ENCODE results near the gene NPIPA8.
"Not testable (repeated sequence)": the region's sequence is repeated elsewhere in the genome, so short reads cannot be mapped to it uniquely, and the experiment has no call there.

NPIPA8 gene

DNA sequence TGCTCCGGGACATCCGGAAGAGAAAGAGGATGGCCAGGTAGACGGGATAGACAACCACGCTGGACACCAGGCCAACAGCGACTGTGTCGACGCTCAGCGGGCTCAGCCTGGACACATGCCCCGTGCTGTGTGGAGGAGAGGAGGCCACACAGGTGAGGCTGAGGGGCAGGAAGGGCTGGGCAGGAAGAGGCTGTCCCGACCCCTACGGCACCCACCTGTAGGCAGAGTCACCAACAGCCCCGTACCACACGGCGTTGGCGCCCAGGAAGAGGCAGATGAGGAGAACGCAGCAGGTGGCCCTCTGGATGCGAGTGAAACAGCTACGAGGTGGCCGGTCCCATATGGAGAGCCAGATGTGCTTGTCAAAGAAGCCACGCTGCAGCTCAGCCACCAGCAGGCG, at the start of gene NPIPA8:
NPIPA8 (minus strand) TSS at position 101 of the 400 bp plus-strand sequence. CDS start 4,074 bp downstream, outside the sequence.
- H3K4me3 Mint-ChIP-seq, H3K27ac Mint-ChIP-seq: not testable (repeated sequence)

DNA sequence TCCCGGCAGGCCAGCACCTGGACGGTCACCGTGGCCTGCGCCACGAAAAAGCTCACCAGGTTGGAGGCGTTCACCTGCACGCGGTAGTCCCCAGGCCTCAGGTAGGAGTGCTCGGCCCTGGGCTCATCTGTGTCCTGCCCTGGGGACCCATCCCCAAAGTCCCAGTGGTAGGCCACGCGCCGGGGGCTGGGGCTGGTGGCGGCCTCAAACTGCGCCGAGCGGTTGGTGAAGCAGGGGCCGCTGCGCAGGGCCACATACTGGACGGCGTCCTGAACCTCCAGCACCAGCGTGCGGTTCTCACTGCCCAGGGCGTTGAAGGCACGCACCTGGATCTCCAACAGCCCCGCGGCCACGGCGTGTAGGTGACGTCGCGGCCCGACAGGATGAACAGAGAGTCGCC, 48.7 kb upstream of the NPIPA8 start:
- H3K27ac Mint-ChIP-seq; H3K27me3 Mint-ChIP-seq (ENCODE audit: low read depth); H3K9me3 Mint-ChIP-seq; H3K36me3 Mint-ChIP-seq (ENCODE audit: low read depth); H3K4me3 Mint-ChIP-seq; H3K4me1 Mint-ChIP-seq (ENCODE audit: low read depth): not testable (repeated sequence)

More for the DNA sequence above, at the start of gene NPIPA8:
- H3K9me3 Mint-ChIP-seq; H3K36me3 Mint-ChIP-seq (ENCODE audit: low read depth); H3K4me1 Mint-ChIP-seq (ENCODE audit: low read depth); H3K27me3 Mint-ChIP-seq (ENCODE audit: low read depth): not testable (repeated sequence)

DNA sequence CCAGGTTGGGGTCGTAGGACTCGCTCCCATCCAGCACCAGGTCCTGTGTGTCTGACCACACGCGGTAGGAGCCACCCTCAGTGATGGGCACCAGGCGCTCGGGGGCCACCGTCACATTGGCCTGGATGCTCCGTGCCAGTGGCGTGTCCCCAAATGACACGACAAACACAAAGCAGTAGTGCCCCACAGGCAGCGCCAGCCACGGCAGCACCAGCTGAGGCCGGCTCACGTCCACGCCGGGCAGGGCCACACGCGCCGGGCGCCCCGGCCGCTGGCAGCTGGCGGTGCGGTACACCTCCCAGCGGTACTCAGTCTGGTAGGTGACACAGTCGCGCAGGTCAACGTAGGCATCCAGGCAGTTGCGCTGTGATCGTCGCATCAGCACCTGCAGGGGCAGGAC, 48.3 kb upstream of the NPIPA8 start:
- H3K9me3 Mint-ChIP-seq; H3K27me3 Mint-ChIP-seq (ENCODE audit: low read depth); H3K36me3 Mint-ChIP-seq (ENCODE audit: low read depth); H3K4me1 Mint-ChIP-seq (ENCODE audit: low read depth); H3K4me3 Mint-ChIP-seq; H3K27ac Mint-ChIP-seq: not testable (repeated sequence)

DNA sequence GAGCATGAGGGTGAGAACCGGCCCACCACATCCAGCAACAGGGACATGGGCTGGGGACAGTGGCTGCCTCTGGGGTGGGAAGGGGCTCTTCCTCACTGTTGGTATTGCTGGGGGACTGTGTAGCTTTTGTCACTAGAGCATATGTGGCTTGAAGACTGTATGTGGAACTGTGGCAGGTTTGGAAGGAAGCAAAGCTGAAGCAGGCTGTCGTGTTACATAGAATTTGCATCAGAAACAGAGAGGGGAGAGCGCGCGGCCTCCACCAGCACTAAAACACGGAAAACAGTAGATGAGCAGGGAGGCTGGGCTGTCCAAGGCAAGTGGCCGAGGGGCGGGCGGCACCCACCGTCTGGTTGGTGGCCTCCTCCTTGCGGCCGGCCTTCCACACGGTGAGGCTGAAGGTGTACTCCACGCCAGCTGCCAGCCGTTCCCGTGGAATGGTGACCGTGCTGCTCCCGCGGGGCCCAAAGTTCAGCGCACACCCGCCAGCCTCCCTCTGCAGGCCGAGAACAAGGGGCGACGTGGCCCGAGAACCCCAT, 47.6 kb upstream of the NPIPA8 start:
- H3K9me3 Mint-ChIP-seq; H3K27ac Mint-ChIP-seq; H3K4me1 Mint-ChIP-seq (ENCODE audit: low read depth); H3K4me3 Mint-ChIP-seq; H3K36me3 Mint-ChIP-seq (ENCODE audit: low read depth); H3K27me3 Mint-ChIP-seq (ENCODE audit: low read depth): not testable (repeated sequence)

DNA sequence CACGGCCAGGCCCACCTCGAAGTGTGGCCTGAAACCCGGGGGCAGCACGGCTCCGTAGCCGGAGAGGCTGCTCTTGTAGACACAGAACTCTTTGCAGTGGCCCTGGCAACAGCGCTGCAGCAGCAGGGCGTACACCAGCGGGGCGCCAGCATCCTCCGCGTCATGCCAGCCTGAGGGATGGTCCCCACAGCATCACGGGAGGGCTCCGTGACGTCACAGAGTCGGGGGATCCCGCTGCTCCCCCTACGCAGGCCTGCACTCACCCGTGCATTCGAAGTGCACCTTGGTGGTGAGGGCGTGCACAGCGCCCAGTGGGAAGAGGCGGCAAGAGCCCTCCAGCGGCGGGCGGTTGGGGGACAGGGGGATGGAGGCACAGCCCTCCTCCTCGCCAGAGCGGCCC, 46.2 kb upstream of the NPIPA8 start:
- H3K9me3 Mint-ChIP-seq; H3K27me3 Mint-ChIP-seq (ENCODE audit: low read depth); H3K27ac Mint-ChIP-seq; H3K36me3 Mint-ChIP-seq (ENCODE audit: low read depth); H3K4me1 Mint-ChIP-seq (ENCODE audit: low read depth); H3K4me3 Mint-ChIP-seq: not testable (repeated sequence)

DNA sequence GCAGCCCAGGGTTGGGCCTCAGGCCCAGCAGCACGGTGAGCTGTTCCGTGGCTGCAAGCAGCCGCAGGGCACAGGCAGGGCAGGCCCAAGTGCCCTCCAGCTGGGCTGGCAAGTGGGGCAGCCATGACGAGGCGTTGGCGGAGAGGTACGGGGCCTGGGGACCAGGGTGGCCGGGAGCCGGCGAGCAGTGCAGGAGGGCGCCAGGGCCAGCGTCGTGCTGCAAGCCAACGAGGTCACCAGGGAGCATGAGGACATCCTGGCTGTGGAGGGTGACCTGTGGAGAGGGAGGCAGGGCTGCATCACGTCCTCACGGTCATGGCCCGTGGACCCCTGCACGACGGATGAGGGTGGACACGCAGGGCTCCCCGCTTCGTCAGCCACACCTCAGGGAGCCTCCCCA, 11.2 kb upstream of the NPIPA8 start:
- H3K36me3 Mint-ChIP-seq (ENCODE audit: low read depth); H3K4me3 Mint-ChIP-seq; H3K27me3 Mint-ChIP-seq (ENCODE audit: low read depth); H3K4me1 Mint-ChIP-seq (ENCODE audit: low read depth); H3K9me3 Mint-ChIP-seq; H3K27ac Mint-ChIP-seq: not testable (repeated sequence)

DNA sequence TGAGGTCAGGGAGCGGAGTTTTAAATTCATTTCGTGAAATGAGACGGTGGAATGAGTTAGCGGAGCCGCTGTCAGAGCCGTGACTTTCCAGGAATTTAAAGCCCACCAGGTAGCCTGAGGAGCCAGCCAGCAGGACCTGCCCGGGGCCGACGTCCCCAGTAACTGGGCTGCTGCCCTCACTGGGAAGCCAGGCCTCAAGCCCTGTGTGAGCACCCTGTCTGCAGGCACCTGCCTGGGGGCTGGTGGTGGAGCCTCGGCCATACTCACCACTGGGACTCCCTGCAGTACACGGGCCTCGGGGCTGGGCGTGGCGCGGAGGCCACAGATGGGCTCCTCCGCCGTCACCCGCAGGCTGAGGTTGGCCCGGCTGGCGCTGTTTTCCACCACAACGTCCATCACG, 10.5 kb upstream of the NPIPA8 start:
- not testable (repeated sequence) for H3K4me3 Mint-ChIP-seq; H3K27ac Mint-ChIP-seq; H3K36me3 Mint-ChIP-seq (ENCODE audit: low read depth); H3K27me3 Mint-ChIP-seq (ENCODE audit: low read depth); H3K4me1 Mint-ChIP-seq (ENCODE audit: low read depth); H3K9me3 Mint-ChIP-seq

DNA sequence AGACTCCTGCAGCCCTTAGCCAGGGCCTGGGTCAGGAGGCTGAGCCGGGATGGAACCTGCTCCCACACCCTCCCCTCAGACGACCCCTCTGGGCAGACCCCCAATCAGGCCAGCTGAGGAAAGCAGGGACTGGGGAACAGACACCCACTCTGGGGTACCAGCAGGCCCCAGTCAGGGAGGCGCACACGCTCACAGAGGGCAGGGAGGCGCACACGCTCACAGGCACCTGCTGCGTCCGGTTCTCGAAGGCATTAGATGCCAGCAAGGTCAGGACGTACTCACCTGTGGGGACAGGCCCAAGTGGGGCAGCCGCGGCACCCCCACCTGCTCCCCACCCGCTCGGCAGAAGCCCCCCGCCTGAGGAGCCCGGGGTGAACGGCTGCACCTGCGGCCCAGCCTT, 8.1 kb upstream of the NPIPA8 start:
- H3K4me3 Mint-ChIP-seq; H3K4me1 Mint-ChIP-seq (ENCODE audit: low read depth); H3K36me3 Mint-ChIP-seq (ENCODE audit: low read depth): not testable (repeated sequence)

DNA sequence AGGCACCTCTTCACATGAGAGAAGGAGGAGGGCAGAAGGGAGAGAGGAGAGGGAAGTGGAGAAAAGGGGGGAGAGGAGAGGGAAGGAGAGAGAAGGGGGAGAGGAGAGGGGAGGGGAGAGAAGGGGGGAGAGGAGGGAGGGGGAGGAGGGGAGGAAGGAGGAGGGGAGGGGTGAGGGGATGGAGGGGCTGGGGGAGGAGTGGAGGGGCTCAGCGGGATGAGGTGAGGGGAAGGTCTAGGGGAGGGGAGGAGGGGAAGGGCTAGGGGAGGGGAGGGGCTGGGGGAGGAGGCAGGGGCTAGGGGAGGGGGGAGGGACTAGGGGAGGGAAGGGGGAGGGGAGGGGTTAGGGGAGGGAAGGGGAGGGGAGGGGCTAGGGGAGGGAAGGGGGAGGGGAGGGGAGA, 5.5 kb upstream of the NPIPA8 start:
- not testable (repeated sequence) for H3K27me3 Mint-ChIP-seq (ENCODE audit: low read depth); H3K9me3 Mint-ChIP-seq; H3K4me1 Mint-ChIP-seq (ENCODE audit: low read depth); H3K4me3 Mint-ChIP-seq; H3K36me3 Mint-ChIP-seq (ENCODE audit: low read depth); H3K27ac Mint-ChIP-seq

More for the DNA sequence above, 8.1 kb upstream of the NPIPA8 start:
- H3K27me3 Mint-ChIP-seq (ENCODE audit: low read depth); H3K27ac Mint-ChIP-seq; H3K9me3 Mint-ChIP-seq: not testable (repeated sequence)

DNA sequence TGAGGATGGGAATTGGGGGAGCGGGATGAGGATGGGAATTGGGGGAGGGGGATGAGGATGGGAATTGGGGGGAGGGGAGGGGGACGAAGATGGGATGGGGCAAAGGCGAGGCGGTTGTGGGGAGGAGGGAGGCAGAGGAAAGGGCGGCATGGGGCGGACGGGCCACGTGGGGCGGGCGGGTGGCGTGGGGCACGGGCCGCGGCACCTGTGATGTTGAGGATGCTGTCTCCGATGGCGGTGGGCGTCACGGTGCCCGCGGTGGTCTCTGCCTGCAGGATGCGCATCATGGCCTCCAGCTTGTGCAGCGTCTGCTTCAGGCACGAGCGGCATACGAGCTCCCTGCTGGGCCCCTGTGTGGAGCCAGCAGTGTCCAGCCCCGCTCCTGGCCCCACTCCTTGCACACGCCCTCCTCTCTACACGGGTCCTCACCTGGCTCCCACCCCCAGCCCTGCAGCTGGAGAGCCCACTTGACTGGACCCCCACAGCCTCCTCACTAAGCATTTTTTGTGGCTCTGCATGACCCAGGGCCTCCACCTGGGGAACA, 5.0 kb upstream of the NPIPA8 start:
- not testable (repeated sequence) for H3K27me3 Mint-ChIP-seq (ENCODE audit: low read depth); H3K4me1 Mint-ChIP-seq (ENCODE audit: low read depth); H3K36me3 Mint-ChIP-seq (ENCODE audit: low read depth); H3K4me3 Mint-ChIP-seq; H3K9me3 Mint-ChIP-seq; H3K27ac Mint-ChIP-seq

DNA sequence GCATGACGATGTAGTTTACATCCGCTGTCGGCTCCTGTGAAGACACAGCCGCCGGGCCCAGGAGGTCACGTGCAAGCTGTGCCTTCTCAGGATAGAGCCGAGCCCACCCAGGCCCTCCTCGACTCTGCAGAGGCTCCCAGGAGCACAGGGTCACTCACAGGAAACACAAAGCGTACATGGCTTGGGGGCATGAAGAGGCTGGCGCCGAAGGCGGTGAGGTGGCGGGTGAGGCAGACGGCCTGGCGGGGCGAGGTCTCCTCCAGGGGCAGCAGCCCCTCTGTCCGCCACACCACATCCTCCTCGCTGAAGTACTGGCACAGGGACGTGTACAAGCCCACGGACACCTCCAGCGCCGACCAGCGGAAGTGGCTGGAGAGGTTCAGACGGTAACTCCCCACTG, 2.7 kb upstream of the NPIPA8 start:
- not testable (repeated sequence) for H3K27me3 Mint-ChIP-seq (ENCODE audit: low read depth); H3K4me3 Mint-ChIP-seq; H3K9me3 Mint-ChIP-seq; H3K27ac Mint-ChIP-seq; H3K36me3 Mint-ChIP-seq (ENCODE audit: low read depth); H3K4me1 Mint-ChIP-seq (ENCODE audit: low read depth)

DNA sequence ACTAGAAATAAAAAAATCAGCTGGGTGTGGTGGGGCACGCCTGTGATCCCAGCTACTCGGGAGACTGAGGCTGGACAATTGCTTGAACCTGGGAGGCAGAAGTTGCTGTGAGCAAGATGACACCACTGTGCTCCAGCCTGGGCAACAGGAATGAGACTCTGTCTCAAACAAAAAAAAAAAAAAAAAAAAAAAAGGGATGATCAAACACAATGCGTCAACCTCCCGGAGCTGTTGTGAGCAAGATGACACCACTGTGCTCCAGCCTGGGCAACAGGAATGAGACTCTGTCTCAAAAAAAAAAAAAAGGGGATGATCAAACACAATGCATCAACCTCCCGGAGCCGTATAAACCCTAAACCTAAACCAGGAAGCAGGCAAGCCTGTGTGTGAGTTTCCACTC, 24.7 kb downstream of the NPIPA8 start:
- H3K9me3 Mint-ChIP-seq; H3K4me1 Mint-ChIP-seq (ENCODE audit: low read depth); H3K27me3 Mint-ChIP-seq (ENCODE audit: low read depth); H3K36me3 Mint-ChIP-seq (ENCODE audit: low read depth); H3K27ac Mint-ChIP-seq; H3K4me3 Mint-ChIP-seq: not testable (repeated sequence)

DNA sequence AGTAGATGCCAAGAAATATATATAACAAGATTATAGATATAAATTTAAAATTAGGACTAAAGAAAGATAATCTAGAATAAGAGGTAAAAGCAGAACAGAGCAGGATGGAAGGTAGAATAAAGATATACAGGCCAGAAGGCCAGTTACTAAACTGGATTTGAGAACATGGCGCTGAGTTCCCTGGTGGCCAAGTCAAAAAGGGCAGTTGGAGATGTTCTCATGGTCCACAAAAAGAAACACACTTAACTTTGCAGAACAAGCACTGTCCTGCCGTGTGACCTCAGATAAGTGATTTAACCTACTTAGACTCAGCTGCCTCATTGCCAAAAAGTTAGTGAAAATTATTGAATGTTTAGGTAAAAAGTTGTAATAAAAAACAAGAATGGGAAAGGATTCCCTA, 27.4 kb downstream of the NPIPA8 start:
- H3K27me3 Mint-ChIP-seq (ENCODE audit: low read depth); H3K27ac Mint-ChIP-seq; H3K36me3 Mint-ChIP-seq (ENCODE audit: low read depth); H3K9me3 Mint-ChIP-seq; H3K4me1 Mint-ChIP-seq (ENCODE audit: low read depth); H3K4me3 Mint-ChIP-seq: not testable (repeated sequence)

DNA sequence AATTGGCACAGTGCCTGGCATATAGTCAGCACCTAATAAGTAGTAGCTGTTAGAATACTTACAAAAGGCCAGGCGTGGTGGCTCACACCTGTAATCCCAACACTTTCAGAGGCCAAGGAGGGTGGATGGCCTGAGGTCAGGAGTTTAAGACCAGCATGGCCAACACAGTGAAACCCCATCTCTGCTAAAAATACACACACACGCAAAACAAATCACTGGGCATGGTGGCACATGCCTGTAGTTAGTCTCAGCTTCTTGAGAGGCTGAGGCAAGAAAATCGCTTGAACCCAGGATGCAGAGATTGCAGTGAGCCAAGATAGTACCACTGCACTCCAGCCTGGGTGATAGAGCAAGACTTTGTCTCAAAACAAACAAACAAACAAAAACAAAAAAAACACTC, 29.3 kb downstream of the NPIPA8 start:
- not testable (repeated sequence) for H3K36me3 Mint-ChIP-seq (ENCODE audit: low read depth); H3K9me3 Mint-ChIP-seq; H3K4me3 Mint-ChIP-seq; H3K27me3 Mint-ChIP-seq (ENCODE audit: low read depth); H3K27ac Mint-ChIP-seq; H3K4me1 Mint-ChIP-seq (ENCODE audit: low read depth)

DNA sequence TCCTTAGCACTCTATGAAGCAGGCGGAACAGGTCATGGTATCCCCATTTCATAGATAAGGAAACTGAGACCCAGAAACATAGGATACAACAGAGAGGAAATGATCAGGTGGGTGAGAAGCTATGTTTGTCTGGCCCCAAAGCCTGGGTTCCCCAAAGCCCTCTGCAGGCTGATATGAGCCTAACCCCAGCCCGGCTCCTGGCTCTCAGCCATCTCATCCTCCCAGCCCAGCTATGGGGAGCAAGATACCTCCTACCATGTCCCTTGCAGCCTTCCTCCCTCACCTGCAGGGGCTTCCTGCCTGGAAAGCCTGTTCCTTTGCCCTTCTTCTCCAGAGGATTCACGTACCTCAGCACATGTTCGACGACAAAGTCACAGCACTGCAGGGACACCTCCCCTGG, 30.5 kb downstream of the NPIPA8 start:
- not testable (repeated sequence) for H3K9me3 Mint-ChIP-seq; H3K4me1 Mint-ChIP-seq (ENCODE audit: low read depth); H3K27ac Mint-ChIP-seq; H3K27me3 Mint-ChIP-seq (ENCODE audit: low read depth); H3K4me3 Mint-ChIP-seq; H3K36me3 Mint-ChIP-seq (ENCODE audit: low read depth)

DNA sequence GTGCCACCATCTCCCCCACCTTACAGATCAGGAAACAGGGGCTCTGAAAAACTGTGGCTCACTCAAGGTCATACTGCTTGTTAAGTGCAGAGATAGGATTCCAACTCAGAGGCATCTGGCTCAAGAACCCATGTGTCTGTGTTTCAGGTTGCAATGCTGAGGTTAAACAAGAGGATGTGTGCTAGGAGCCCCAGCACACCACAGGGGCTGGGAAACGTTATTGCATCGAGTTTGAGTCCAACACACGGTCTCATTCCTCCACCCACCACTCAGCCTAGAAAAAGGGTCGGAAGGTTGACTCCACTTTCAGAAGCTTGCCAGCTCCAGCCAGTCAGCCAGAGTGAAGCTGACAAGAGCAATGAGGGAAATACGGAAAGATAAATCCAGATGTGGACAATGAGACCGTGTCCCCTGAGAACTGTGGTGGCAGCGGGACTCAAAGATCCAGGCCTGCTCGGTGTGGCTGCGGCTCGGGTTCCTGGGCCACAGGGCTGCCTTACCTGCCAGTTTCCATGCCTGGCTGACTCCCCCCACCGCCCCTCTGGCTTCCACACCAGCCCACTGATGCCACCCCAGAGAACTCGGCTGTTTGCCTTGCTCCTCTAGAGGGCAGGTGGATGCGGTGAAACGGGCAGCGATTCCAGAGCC, 33.4 kb downstream of the NPIPA8 start:
- not testable (repeated sequence) for H3K27me3 Mint-ChIP-seq (ENCODE audit: low read depth); H3K4me1 Mint-ChIP-seq (ENCODE audit: low read depth); H3K9me3 Mint-ChIP-seq; H3K36me3 Mint-ChIP-seq (ENCODE audit: low read depth); H3K4me3 Mint-ChIP-seq; H3K27ac Mint-ChIP-seq
